GM10248 (cell line): Measurements from ENCODE around the gene ARRDC3.
"Not testable (repeated sequence)": the region's sequence is repeated elsewhere in the genome, so short reads cannot be mapped to it uniquely, and the experiment has no call there.

Experiments
- CTCF ChIA-PET: fragments of 300-600 bp; sonication (Branson Sonifier 250); formaldehyde crosslinking; extraction: SDS; loops from one replicate; lab custom pipeline; 2021; ENCODE audit warnings: antibody characterized with exemption; lab: Yijun Ruan, JAX
- POLR2A ChIA-PET: fragments of 350-650 bp; sonication (Branson Sonifier 250); formaldehyde crosslinking; extraction: SDS; loops from one replicate; lab custom pipeline; 2020; ENCODE audit warnings: antibody characterized with exemption; lab: Yijun Ruan, JAX
- DNase-seq: peaks from one replicate; pipeline ENCODE4 v3.0.0; 2012; ENCODE audit errors: extremely low spot score
- CTCF ChIP-seq: IDR thresholded peaks from 2 replicates; pipeline ENCODE4 v1.5.1; 2012; ENCODE audit warnings: mild to moderate bottlenecking, low read depth; ENCODE audit errors: extremely low read depth, missing control alignments, control extremely low read depth

The ARRDC3 gene

GRCh38 chr5:91329283-91329682 is 53.8 kb downstream of the ARRDC3 start:
- CTCF ChIA-PET, result interaction anchor here (0.9 to 1.7 kb wide), 2 partner anchors 10 to 11 kb away, joined by 3 to 4 read pairs; no protein-coding TSS in a partner anchor
- DNase-seq, result no peak
- TF ChIP-seq CTCF, result no peak
- POLR2A ChIA-PET, result no interaction called here

- no peak for TF ChIP-seq CTCF
- POLR2A ChIA-PET, result no interaction called here
Observed at GRCh38 chr5:91328743-91329142, 54.4 kb downstream of the ARRDC3 start.

GRCh38 chr5:91322981-91323380 is 60.1 kb downstream of the ARRDC3 start:
- POLR2A ChIA-PET, DNase-seq: not testable (repeated sequence)
- CTCF ChIA-PET, result interaction anchor here (3.2 kb wide), 1 partner anchor 9 kb away, joined by 9 read pairs; no protein-coding TSS in a partner anchor

More at GRCh38 chr5:91328743-91329142, 54.4 kb downstream of the ARRDC3 start:
- CTCF ChIA-PET, result interaction anchor here (0.9 kb wide), 1 partner anchor 11 kb away, joined by 3 read pairs; no protein-coding TSS in a partner anchor
- DNase-seq, result no peak

- ChIA-PET POLR2A (no interaction called here), CTCF (interaction anchor here (1.3 kb wide), 1 partner anchor 65 kb away, joined by 3 read pairs; no protein-coding TSS in a partner anchor)
- DNase-seq, result no peak
- TF ChIP-seq CTCF, result no peak
Observed at GRCh38 chr5:91319667-91320066, 63.5 kb downstream of the ARRDC3 start.

GRCh38 chr5:91318724-91319123 is 64.4 kb downstream of the ARRDC3 start:
- no peak for TF ChIP-seq CTCF
- ChIA-PET POLR2A (no interaction called here), CTCF (interaction anchor here (1.3 to 1.6 kb wide), 2 partner anchors 17 to 66 kb away, joined by 3 to 4 read pairs; no protein-coding TSS in a partner anchor)
- DNase-seq, result no peak
